ENCODE results near the gene OPN4. TPM values are rescaled to one million over a fixed set of nuclear protein-coding genes. Genes with fewer than 3 reads are reported as not detected.
A peak's percentile ranks its signal among the peaks of the same experiment; 100 is the strongest.

Gene OPN4
- total and polyA plus RNA-seq, 9 of the 15 experiments (the other 6 are each of a cell fraction or from before 2014, with no cell fraction given), result not detected

DNA sequence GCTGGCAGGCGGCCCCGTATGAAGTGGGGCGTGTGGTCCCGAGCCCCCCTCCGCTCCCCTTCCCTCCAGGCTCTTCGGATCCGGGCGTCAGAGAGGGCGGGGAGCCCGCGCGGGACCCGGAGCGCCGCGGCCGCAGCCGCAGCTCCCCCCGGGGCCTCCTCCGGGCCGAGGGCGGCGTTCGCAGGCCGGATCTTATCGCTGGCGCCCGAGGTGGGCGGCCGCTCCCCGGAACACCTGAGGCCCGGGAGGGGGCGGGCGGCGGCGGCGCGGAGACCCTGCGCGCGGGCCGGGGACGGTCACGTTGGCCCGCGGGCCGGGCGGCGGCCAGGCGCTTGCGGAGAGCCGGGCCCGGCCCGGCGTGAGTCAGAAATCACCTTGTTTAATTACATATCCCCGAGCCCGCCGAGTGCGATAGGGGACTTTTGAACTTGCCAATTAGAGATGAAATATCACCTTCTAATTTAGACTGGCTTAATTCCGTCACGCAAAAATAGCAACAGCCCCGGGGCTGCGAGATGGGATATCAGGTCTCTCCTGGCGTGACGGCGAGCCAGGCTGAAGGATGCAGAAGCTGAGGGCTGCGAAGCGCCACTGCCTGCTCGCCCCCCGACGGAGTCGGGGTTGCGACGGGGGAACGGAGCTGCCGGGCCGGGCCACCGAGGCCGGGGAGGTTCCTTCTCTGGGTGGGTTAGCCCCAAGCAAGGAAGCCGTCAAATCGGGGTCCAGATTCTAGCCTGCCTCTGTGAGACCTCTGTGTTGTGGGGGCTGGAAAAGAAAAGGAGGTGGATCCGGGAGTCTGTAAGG, 57.4 kb downstream of the OPN4 start (continued):
- TF ChIP-seq, protein P1, sequence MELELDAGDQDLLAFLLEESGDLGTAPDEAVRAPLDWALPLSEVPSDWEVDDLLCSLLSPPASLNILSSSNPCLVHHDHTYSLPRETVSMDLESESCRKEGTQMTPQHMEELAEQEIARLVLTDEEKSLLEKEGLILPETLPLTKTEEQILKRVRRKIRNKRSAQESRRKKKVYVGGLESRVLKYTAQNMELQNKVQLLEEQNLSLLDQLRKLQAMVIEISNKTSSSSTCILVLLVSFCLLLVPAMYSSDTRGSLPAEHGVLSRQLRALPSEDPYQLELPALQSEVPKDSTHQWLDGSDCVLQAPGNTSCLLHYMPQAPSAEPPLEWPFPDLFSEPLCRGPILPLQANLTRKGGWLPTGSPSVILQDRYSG (tag; conservative IDR thresholded peaks at IDR 0.05; ENCODE audit: low read depth), result no peak
- TF ChIP-seq ZFX (CRISPR knock-in tag; IDR thresholded peaks at IDR 0.05) (peak; percentile 81), MAFF (IDR thresholded peaks at IDR 0.05; ENCODE audit: low read length) (no peak), GATAD2B (IDR thresholded peaks at IDR 0.05; ENCODE audit: borderline replicate concordance) (peak; percentile 18; the same call in 1 of the 2 replicates), HNRNPLL (IDR thresholded peaks at IDR 0.05; ENCODE audit: low read depth, low read length, poor library complexity, severe bottlenecking) (peak; percentile 15), ZNF282 (CRISPR knock-in tag; IDR thresholded peaks at IDR 0.05) (no peak), RBFOX2 (IDR thresholded peaks at IDR 0.05; ENCODE audit: low read depth, low read length) (peak; percentile 79), MTA3 (IDR thresholded peaks at IDR 0.05; ENCODE audit: borderline replicate concordance) (no peak), ZNF395 (CRISPR knock-in tag; IDR thresholded peaks at IDR 0.05) (0 out of 2 replicates have a peak, but pooled peaks have one; percentile 10), ZNF592 (IDR thresholded peaks at IDR 0.05) (no peak), POLR2G (IDR thresholded peaks at IDR 0.05; ENCODE audit: low read depth, low read length) (peak; percentile 79), FOSL1 (tag; conservative IDR thresholded peaks at IDR 0.05) (peak; percentile 26; the same call in 1 of the 2 replicates), MAX (CRISPR knock-in tag; IDR thresholded peaks at IDR 0.05) (no peak), NRF1 (conservative IDR thresholded peaks at IDR 0.05 in 1 of 2, IDR thresholded peaks at IDR 0.05 in 1 of 2) (peak in 1 of 2 experiments; percentile 9; a peak in 1 of 4 replicates), ATF1 (CRISPR knock-in tag; IDR thresholded peaks at IDR 0.05) (no peak), ATF1 (tag; IDR thresholded peaks at IDR 0.05) (no peak)
- TF ChIP-seq, protein P2, sequence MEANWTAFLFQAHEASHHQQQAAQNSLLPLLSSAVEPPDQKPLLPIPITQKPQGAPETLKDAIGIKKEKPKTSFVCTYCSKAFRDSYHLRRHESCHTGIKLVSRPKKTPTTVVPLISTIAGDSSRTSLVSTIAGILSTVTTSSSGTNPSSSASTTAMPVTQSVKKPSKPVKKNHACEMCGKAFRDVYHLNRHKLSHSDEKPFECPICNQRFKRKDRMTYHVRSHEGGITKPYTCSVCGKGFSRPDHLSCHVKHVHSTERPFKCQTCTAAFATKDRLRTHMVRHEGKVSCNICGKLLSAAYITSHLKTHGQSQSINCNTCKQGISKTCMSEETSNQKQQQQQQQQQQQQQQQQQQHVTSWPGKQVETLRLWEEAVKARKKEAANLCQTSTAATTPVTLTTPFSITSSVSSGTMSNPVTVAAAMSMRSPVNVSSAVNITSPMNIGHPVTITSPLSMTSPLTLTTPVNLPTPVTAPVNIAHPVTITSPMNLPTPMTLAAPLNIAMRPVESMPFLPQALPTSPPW (CRISPR knock-in tag; IDR thresholded peaks at IDR 0.05), result peak; percentile 74
- TF ChIP-seq, protein P3, sequence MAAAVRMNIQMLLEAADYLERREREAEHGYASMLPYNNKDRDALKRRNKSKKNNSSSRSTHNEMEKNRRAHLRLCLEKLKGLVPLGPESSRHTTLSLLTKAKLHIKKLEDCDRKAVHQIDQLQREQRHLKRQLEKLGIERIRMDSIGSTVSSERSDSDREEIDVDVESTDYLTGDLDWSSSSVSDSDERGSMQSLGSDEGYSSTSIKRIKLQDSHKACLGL (CRISPR knock-in tag; IDR thresholded peaks at IDR 0.05; ENCODE audit: borderline replicate concordance, poor library complexity, severe bottlenecking), result no peak
